IMR-90 (cell line): ENCODE data around the gene ZCCHC7.

Source experiments
- MXI1 ChIP-seq: IDR thresholded peaks from 2 replicates; pipeline ENCODE4 v1.6.1; 2012; ENCODE audit warnings: low read depth, mild to moderate bottlenecking, low read length, moderate library complexity, borderline replicate concordance
- POLR2A ChIP-seq: IDR thresholded peaks from 2 replicates; pipeline ENCODE4 v1.6.1; 2012; ENCODE audit warnings: mild to moderate bottlenecking, low read depth, low read length
- RAD21 ChIP-seq: IDR thresholded peaks from 2 replicates; pipeline ENCODE4 v1.6.1; 2012; ENCODE audit warnings: low read length, improper control_type of control experiment
- TF ChIP-seq, protein P1 (sequence below): conservative IDR thresholded peaks from 2 replicates; pipeline ENCODE4 v1.5.1; 2012; ENCODE audit warnings: mild to moderate bottlenecking, low read depth, low read length, improper control_type of control experiment

DNA sequence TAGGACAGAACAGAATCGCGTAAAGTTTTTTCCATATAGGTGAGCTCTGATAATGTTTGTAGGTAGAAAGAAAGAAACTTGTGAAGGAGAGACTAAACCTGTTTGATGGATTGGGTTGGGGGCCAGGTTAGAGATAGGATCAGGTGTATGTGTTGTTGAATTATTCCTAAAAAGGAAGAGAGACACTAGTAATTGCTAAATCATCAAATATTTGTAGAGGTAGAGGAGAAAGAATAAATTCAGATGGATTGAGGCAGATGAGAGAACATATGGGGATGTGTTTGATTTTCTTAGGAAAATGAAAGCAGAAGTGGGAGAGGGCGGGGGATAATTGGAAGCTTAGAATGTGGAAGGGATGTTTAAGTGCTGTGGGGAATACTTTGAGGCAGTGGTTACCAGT, 7.7 kb downstream of the ZCCHC7 start:
- TF ChIP-seq, protein P1, sequence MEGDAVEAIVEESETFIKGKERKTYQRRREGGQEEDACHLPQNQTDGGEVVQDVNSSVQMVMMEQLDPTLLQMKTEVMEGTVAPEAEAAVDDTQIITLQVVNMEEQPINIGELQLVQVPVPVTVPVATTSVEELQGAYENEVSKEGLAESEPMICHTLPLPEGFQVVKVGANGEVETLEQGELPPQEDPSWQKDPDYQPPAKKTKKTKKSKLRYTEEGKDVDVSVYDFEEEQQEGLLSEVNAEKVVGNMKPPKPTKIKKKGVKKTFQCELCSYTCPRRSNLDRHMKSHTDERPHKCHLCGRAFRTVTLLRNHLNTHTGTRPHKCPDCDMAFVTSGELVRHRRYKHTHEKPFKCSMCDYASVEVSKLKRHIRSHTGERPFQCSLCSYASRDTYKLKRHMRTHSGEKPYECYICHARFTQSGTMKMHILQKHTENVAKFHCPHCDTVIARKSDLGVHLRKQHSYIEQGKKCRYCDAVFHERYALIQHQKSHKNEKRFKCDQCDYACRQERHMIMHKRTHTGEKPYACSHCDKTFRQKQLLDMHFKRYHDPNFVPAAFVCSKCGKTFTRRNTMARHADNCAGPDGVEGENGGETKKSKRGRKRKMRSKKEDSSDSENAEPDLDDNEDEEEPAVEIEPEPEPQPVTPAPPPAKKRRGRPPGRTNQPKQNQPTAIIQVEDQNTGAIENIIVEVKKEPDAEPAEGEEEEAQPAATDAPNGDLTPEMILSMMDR: no peak
- TF ChIP-seq POLR2A (no peak), RAD21 (no peak), MXI1 (no peak)
